Stimulated activated CD4-positive, alpha-beta T cell treated with anti-CD3 and anti-CD28 coated beads, Interleukin-15, amount 100 ng/mL, for 1 hour (primary cell): Measurements from ENCODE around the gene GNPTAB.
"Not testable (repeated sequence)": the region's sequence is repeated elsewhere in the genome, so short reads cannot be mapped to it uniquely, and the experiment has no call there.

Source experiments
- DNase-seq, 2 donors: peaks; one replicate each; pipeline ENCODE4 v3.0.0-alpha.2; 2020; ENCODE audit warnings: low read depth in 1 of 2, low spot score in 1 of 2

GNPTAB gene

GRCh38 chr12:101854747-101855146 is 24.0 kb upstream of the GNPTAB start:
- no peak for DNase-seq

- no peak for DNase-seq
These were observed 22.2 kb upstream of the GNPTAB start for GRCh38 chr12:101852998-101853397.

- no peak for DNase-seq
These were observed 19.4 kb upstream of the GNPTAB start for GRCh38 chr12:101850199-101850598.

GRCh38 chr12:101847325-101847724 is 16.6 kb upstream of the GNPTAB start:
- DNase-seq = no peak

- no peak for DNase-seq
These were observed 14.5 kb upstream of the GNPTAB start for GRCh38 chr12:101845137-101845711.

GRCh38 chr12:101841069-101841468 is 10.3 kb upstream of the GNPTAB start:
- DNase-seq = no peak

GRCh38 chr12:101839324-101840283 is 8.8 kb upstream of the GNPTAB start:
- DNase-seq = peak; percentile 25 to 34

- no peak for DNase-seq
These were observed 8.0 kb upstream of the GNPTAB start for GRCh38 chr12:101838628-101839323.

- no peak for DNase-seq
These were observed 1.3 kb upstream of the GNPTAB start for GRCh38 chr12:101832030-101832429.

- no peak for DNase-seq
These were observed 956 bp downstream of the GNPTAB start for GRCh38 chr12:101829639-101830366.

- DNase-seq = no peak
These were observed 2.1 kb downstream of the GNPTAB start for GRCh38 chr12:101828463-101829196.

- DNase-seq = no peak
These were observed 3.9 kb downstream of the GNPTAB start for GRCh38 chr12:101826766-101827368.

- DNase-seq = no peak
These were observed 5.9 kb downstream of the GNPTAB start for GRCh38 chr12:101824831-101825230.

GRCh38 chr12:101823891-101824290 is 6.9 kb downstream of the GNPTAB start:
- peak in 1 of 2 donors; percentile 20 for DNase-seq

GRCh38 chr12:101823039-101823438 is 7.7 kb downstream of the GNPTAB start:
- no peak for DNase-seq

GRCh38 chr12:101819467-101819866 is 11.3 kb downstream of the GNPTAB start:
- DNase-seq = no peak

- DNase-seq = not testable (repeated sequence)
These were observed 12.1 kb downstream of the GNPTAB start for GRCh38 chr12:101818689-101819088.

- DNase-seq = no peak
These were observed 17.6 kb downstream of the GNPTAB start for GRCh38 chr12:101813117-101813516.

GRCh38 chr12:101812716-101813115 is 18.0 kb downstream of the GNPTAB start:
- DNase-seq = not testable (repeated sequence)

GRCh38 chr12:101811342-101811741 is 19.4 kb downstream of the GNPTAB start:
- not testable (repeated sequence) for DNase-seq
